H1 (cell line): ENCODE measurements around the gene ATXN7. TPM values are rescaled to one million over a fixed set of nuclear protein-coding genes. Genes with fewer than 3 reads are reported as not detected.

Experiments used
- CTCF ChIA-PET: fragments of 300-600 bp; sonication (Branson Sonifier 250); formaldehyde crosslinking; loops from one replicate; lab custom pipeline; 2021; ENCODE audit not compliant: partially characterized antibody; lab: Charles Lee
- POLR2A ChIA-PET: fragments of 300-600 bp; sonication (Branson Sonifier 250); formaldehyde crosslinking; loops from one replicate; lab custom pipeline; 2021; ENCODE audit warnings: inconsistent platforms; ENCODE audit not compliant: partially characterized antibody; lab: Charles Lee
- DNase-seq, 2 experiments: peaks; one replicate each; pipeline versions ENCODE4 v3.0.0 to v3.0.0-alpha.2; 2010 to 2022; ENCODE audit warnings: low spot score in 2 of 2, low read depth in 1 of 2, mixed read lengths in 1 of 2
- FAIRE-seq: peaks from 2 replicates; lab custom pipeline; 2011; peaks lifted over from hg19 to GRCh38; lab: Jason Lieb, UNC
- H2AFZ ChIP-seq: 2 replicates; pipeline ENCODE4 v1.8.1; 2012; ENCODE audit warnings: low read length, inconsistent platforms
- H2AK5ac ChIP-seq: 2 replicates; pipeline ENCODE4 v1.6.1; 2013; ENCODE audit warnings: low read depth, low read length
- H2BK120ac ChIP-seq: replicated peaks from 2 replicates; pipeline ENCODE3; 2013; ENCODE audit warnings: low read depth, low read length, inconsistent platforms
- H2BK12ac ChIP-seq: 2 replicates; pipeline ENCODE4 v1.6.1; 2013; ENCODE audit warnings: low read depth, low read length
- H2BK15ac ChIP-seq: 2 replicates; pipeline ENCODE4 v1.6.1; 2013; ENCODE audit warnings: low read length
- H2BK20ac ChIP-seq: 2 replicates; pipeline ENCODE4 v1.6.1; 2013; ENCODE audit warnings: low read length
- H2BK5ac ChIP-seq: 2 replicates; pipeline ENCODE4 v1.6.1; 2013; ENCODE audit warnings: low read depth, low read length
- H3K14ac ChIP-seq: 2 replicates; pipeline ENCODE4 v1.6.1; 2013; ENCODE audit warnings: inconsistent platforms; ENCODE audit not compliant: insufficient read length
- H3K18ac ChIP-seq: 2 replicates; pipeline ENCODE4 v1.6.1; 2013; ENCODE audit warnings: low read length; ENCODE audit errors: extremely low read depth
- H3K23ac ChIP-seq: 2 replicates; pipeline ENCODE4 v1.6.1; 2013; ENCODE audit warnings: inconsistent platforms; ENCODE audit not compliant: insufficient read length
- H3K23me2 ChIP-seq: 2 replicates; pipeline ENCODE4 v1.6.1; 2013; ENCODE audit warnings: low read depth, low read length
- H3K27ac ChIP-seq: 2 replicates; pipeline ENCODE4 v1.6.1; 2011; ENCODE audit warnings: low read depth, low read length, inconsistent platforms
- H3K27me3 ChIP-seq, 4 experiments: replicated peaks in 1 of 4; 1 replicate in 1 of 4; 2 replicates in 3 of 4; pipeline versions ENCODE4 v1.6.1 to v1.8.1; 2011 to 2013; ENCODE audit warnings: low read length in 3 of 4, mild to moderate bottlenecking in 3 of 4, inconsistent platforms in 2 of 4, mixed read lengths in 2 of 4, moderate library complexity in 1 of 4; ENCODE audit not compliant: control insufficient read depth in 3 of 4, insufficient read depth in 3 of 4; ENCODE audit errors: extremely low read depth in 1 of 4
- H3K36me3 ChIP-seq, 4 experiments: 2 replicates each; pipeline versions ENCODE4 v1.6.1 to v1.8.1; 2011 to 2013; ENCODE audit warnings: mild to moderate bottlenecking in 4 of 4, low read length in 3 of 4, moderate library complexity in 2 of 4, control low read depth in 1 of 4, inconsistent platforms in 1 of 4; ENCODE audit not compliant: insufficient read depth in 4 of 4, control insufficient read depth in 2 of 4
- H3K4ac ChIP-seq: replicated peaks from 2 replicates; pipeline ENCODE3; 2013; ENCODE audit warnings: low read length, low read depth, mixed read lengths, inconsistent platforms; ENCODE audit not compliant: insufficient read length
- H3K4me1 ChIP-seq, 4 experiments: replicated peaks in 1 of 4; 1 replicate in 1 of 4; 2 replicates in 3 of 4; pipeline versions ENCODE4 v1.6.1 to v1.8.1; 2011 to 2013; ENCODE audit warnings: low read length in 3 of 4, inconsistent platforms in 2 of 4, mixed read lengths in 1 of 4; ENCODE audit not compliant: insufficient read depth in 4 of 4, control insufficient read depth in 3 of 4
- H3K4me2 ChIP-seq, 2 experiments: 2 replicates each; pipeline versions ENCODE4 v1.6.1 to v1.8.1; 2011 to 2013; ENCODE audit warnings: low read depth in 2 of 2, low read length in 2 of 2, control low read depth in 1 of 2, inconsistent platforms in 1 of 2, mild to moderate bottlenecking in 1 of 2; ENCODE audit not compliant: insufficient read depth in 1 of 2
- H3K4me3 ChIP-seq, 4 experiments: fragments of 200-600, 300-600 bp in 1 of 4; sonication (generic), shearing (Covaris generic), sonication (Bioruptor Twin) in 1 of 4; 2 replicates each; pipeline versions ENCODE4 v1.5.1 to v1.8.1; 2011 to 2016; ENCODE audit warnings: low read length in 4 of 4, low read depth in 3 of 4, control low read depth in 2 of 4, inconsistent platforms in 2 of 4, mild to moderate bottlenecking in 2 of 4, mixed read lengths in 1 of 4, moderate library complexity in 1 of 4; ENCODE audit not compliant: insufficient read depth in 2 of 4; ENCODE audit errors: extremely low read depth in 1 of 4
- H3K56ac ChIP-seq: replicated peaks from 2 replicates; pipeline ENCODE3; 2013; ENCODE audit warnings: low read depth, mild to moderate bottlenecking, mixed read lengths, low read length, inconsistent platforms; ENCODE audit not compliant: insufficient read length
- H3K79me1 ChIP-seq: 2 replicates; pipeline ENCODE4 v1.6.1; 2013; ENCODE audit warnings: low read depth, low read length, control low read depth
- H3K79me2 ChIP-seq, 2 experiments: 2 replicates each; pipeline versions ENCODE4 v1.6.1 to v1.8.1; 2012 to 2013; ENCODE audit warnings: low read length in 2 of 2, mild to moderate bottlenecking in 2 of 2, inconsistent platforms in 1 of 2; ENCODE audit not compliant: insufficient read depth in 2 of 2, control insufficient read depth in 1 of 2
- H3K9ac ChIP-seq, 4 experiments: replicated peaks in 1 of 4; 1 replicate in 1 of 4; 2 replicates in 3 of 4; pipeline versions ENCODE4 v1.6.1 to v1.8.1; 2011 to 2013; ENCODE audit warnings: low read depth in 3 of 4, low read length in 3 of 4, control low read depth in 2 of 4, mild to moderate bottlenecking in 2 of 4, moderate library complexity in 2 of 4, inconsistent platforms in 1 of 4; ENCODE audit errors: extremely low read depth in 1 of 4
- H3K9me3 ChIP-seq, 2 experiments: 2 replicates each; pipeline versions ENCODE4 v1.6.1 to v1.8.1; 2012 to 2013; ENCODE audit warnings: mild to moderate bottlenecking in 2 of 2, moderate library complexity in 2 of 2, control low read depth in 1 of 2, inconsistent platforms in 1 of 2, low read depth in 1 of 2, low read length in 1 of 2, mixed read lengths in 1 of 2; ENCODE audit not compliant: insufficient read depth in 2 of 2
- H4K20me1 ChIP-seq, 2 experiments: replicated peaks in 1 of 2; 2 replicates each; pipeline versions ENCODE3 to v1.8.1; 2011 to 2013; ENCODE audit warnings: inconsistent platforms in 2 of 2, low read length in 2 of 2, mild to moderate bottlenecking in 1 of 2; ENCODE audit not compliant: insufficient read depth in 2 of 2, control insufficient read depth in 1 of 2
- H4K5ac ChIP-seq: 2 replicates; pipeline ENCODE4 v1.6.1; 2013; ENCODE audit warnings: low read length, low read depth, mixed read lengths, inconsistent platforms; ENCODE audit not compliant: insufficient read length
- H4K8ac ChIP-seq: 2 replicates; pipeline ENCODE4 v1.8.0; 2013; ENCODE audit warnings: mild to moderate bottlenecking, moderate library complexity, low read length, inconsistent platforms; ENCODE audit not compliant: insufficient read depth; ENCODE audit errors: extremely low read depth
- H4K91ac ChIP-seq: replicated peaks from 2 replicates; pipeline ENCODE3; 2013; ENCODE audit warnings: low read length, mixed read lengths, inconsistent platforms; ENCODE audit not compliant: insufficient read length
- CEBPB ChIP-seq: IDR thresholded peaks from 2 replicates; pipeline ENCODE4 v1.6.1; 2012; ENCODE audit warnings: low read depth, low read length
- POLR2A ChIP-seq, 2 experiments: IDR thresholded peaks; 1 replicate in 1 of 2; 2 replicates in 1 of 2; pipeline ENCODE4 v1.6.1; 2011; ENCODE audit warnings: low read depth in 2 of 2, low read length in 2 of 2, mild to moderate bottlenecking in 2 of 2; ENCODE audit errors: control extremely low read depth in 1 of 2
- SP2 ChIP-seq: IDR thresholded peaks from 2 replicates; pipeline ENCODE4 v1.6.1; 2012; ENCODE audit warnings: mild to moderate bottlenecking, low read length, inconsistent platforms
- SUZ12 ChIP-seq: fragments of 200-600 bp; sonication (generic); IDR thresholded peaks from 2 replicates; pipeline ENCODE4 v1.6.1; 2012; ENCODE audit warnings: mild to moderate bottlenecking, inconsistent platforms, low read length, moderate library complexity, mixed read lengths
- YY1 ChIP-seq: IDR thresholded peaks from 2 replicates; pipeline ENCODE4 v1.6.1; 2011; ENCODE audit warnings: low read depth, mild to moderate bottlenecking, low read length
- WGBS, 2 experiments: shearing (Covaris generic) in 1 of 2; methylation state at CpG; one replicate each; pipeline versions ENCODE4 v1.1.6 to v1.1.7; 2013 to 2015; ENCODE audit warnings: low lambda C conversion rate in 2 of 2, mixed read lengths in 2 of 2, inconsistent platforms in 1 of 2, low coverage in 1 of 2, missing lambda C conversion rate in 1 of 2; ENCODE audit not compliant: insufficient replicate concordance in 2 of 2, insufficient coverage in 1 of 2, insufficient read length in 1 of 2; ENCODE audit errors: extremely low coverage in 1 of 2, missing lambda C conversion rate in 1 of 2; 5-methylcytosine and 5-hydroxymethylcytosine counted together
- polyA plus RNA-seq, 7 experiments: library from polyadenylated mRNA; depleted of rRNA in 3 of 7; stranded (reverse) in 5 of 7; unstranded in 2 of 7; fragments of >200 nt in 5 of 7; fragments of 200-250 nt in 2 of 7; gene quantifications; 1 replicate in 5 of 7; 2 replicates in 1 of 7; 4 replicates in 1 of 7; pipeline versions ENCODE4 v1.2.1 to v1.2.3, GENCODE V29; 2011 to 2013; ENCODE audit warnings: missing spikeins in 2 of 7, mixed read lengths in 2 of 7
- total RNA-seq: library from RNA; stranded (reverse); fragmentation: NEBNext Ultra II Directional; extraction: Animal tissue kit (Norgen Biotek cat#: 25700); gene quantifications from 2 replicates; pipeline ENCODE4 v1.2.1, GENCODE V29; 2021

The ATXN7 gene
- total and polyA plus RNA-seq, 2 of the 8 experiments (the other 6 are each of a cell fraction or from before 2014, with no cell fraction given), result 15.5 to 16.8 TPM

GRCh38 chr3:63886858-63887257, 23.2 kb downstream of the ATXN7 start:
- Histone ChIP-seq H4K5ac (no peak overlapping the region), H3K27ac (no peak overlapping the region), H3K9me3 (no peaks in the 10 kb centered on the region), H3K9ac (no peak overlapping the region), H4K91ac (no peak overlapping the region), H2BK5ac (no peak overlapping the region), H2BK15ac (no peak overlapping the region), H3K4me1 (peaks cover 0 to 4% (median 3%) of the 10 kb centered on the region in 4 experiments; a peak in 3 of 7 replicates), H3K4me2 (no peak overlapping the region), H4K8ac (no peak overlapping the region), H3K79me2 (peaks cover 0 to 21% of the 10 kb centered on the region in 2 experiments; a peak in 1 of 4 replicates), H2BK120ac (no peak overlapping the region), H3K23ac (no peak overlapping the region), H4K20me1 (peaks cover 0 to 3% of the 10 kb centered on the region in 2 experiments), H3K27me3 (no peaks in the 10 kb centered on the region), H3K4me3 (no peak overlapping the region), H3K79me1 (no peaks in the 10 kb centered on the region; the same call in 1 of the 2 replicates), H3K36me3 (no peaks in the 10 kb centered on the region), H3K18ac (no peak overlapping the region), H2BK12ac (no peak overlapping the region), H3K56ac (no peak overlapping the region), H3K4ac (no peak overlapping the region), H2AFZ (no peak overlapping the region), H2AK5ac (no peak overlapping the region), H2BK20ac (no peak overlapping the region), H3K14ac (no peak overlapping the region), H3K23me2 (peaks cover 1% of the 10 kb centered on the region; the same call in 1 of the 2 replicates)
- DNase-seq (no peak), FAIRE-seq (no peak)
- no peak for TF ChIP-seq SUZ12
- no peak for TF ChIP-seq YY1
- peak; percentile 59 for TF ChIP-seq CEBPB
- TF ChIP-seq SP2, result no peak
- TF ChIP-seq POLR2A (IDR thresholded peaks at IDR 0.05; ENCODE audit: control extremely low read depth in 1 of 2, low read depth in 2 of 2, low read length in 2 of 2), result no peak
- ChIA-PET POLR2A (no interaction called here), CTCF (interaction anchor here (0.6 kb wide), 1 partner anchor 388 kb away, joined by 4 read pairs; no protein-coding TSS in a partner anchor)
- WGBS, 2 experiments, result 80% methylated on average over 3 of the region's 3 CpGs; no CpG with 5 or more reads in 1 of the 2 experiments
